Bronchial epithelial cell (primary cell): Measurements from ENCODE around the gene SPCS3. TPM values are rescaled to one million over a fixed set of nuclear protein-coding genes. Genes with fewer than 3 reads are reported as not detected.

Experiments used
- DNase-seq: peaks from one replicate; pipeline ENCODE4 v3.0.0-alpha.2; 2010; ENCODE audit warnings: low read depth
- FAIRE-seq: peaks from 2 replicates; lab custom pipeline; 2011; peaks lifted over from hg19 to GRCh38; lab: Jason Lieb, UNC
- H3K27me3 ChIP-seq: 2 replicates; pipeline ENCODE4 v1.5.1; 2011; ENCODE audit warnings: low read length; ENCODE audit not compliant: control insufficient read depth, insufficient read depth
- H3K36me3 ChIP-seq: 2 replicates; pipeline ENCODE4 v1.5.1; 2011; ENCODE audit warnings: low read length; ENCODE audit not compliant: control insufficient read depth, insufficient read depth
- H3K4me3 ChIP-seq: 2 replicates; pipeline ENCODE4 v1.5.1; 2011; ENCODE audit warnings: mild to moderate bottlenecking, low read depth, low read length, control low read depth
- CTCF ChIP-seq: IDR thresholded peaks from 2 replicates; pipeline ENCODE4 v1.5.1; 2011; ENCODE audit warnings: mild to moderate bottlenecking, moderate library complexity, low read length, control low read depth, inconsistent platforms; ENCODE audit not compliant: insufficient read depth, severe bottlenecking
- total RNA-seq: library from RNA; depleted of rRNA; stranded (reverse); fragments of >200 nt; gene quantifications from 2 replicates; pipeline ENCODE4 v1.2.1, GENCODE V29; 2014

The SPCS3 gene
- total RNA-seq, 1 donor from 2014 or later = 143 TPM

- FAIRE-seq (no peak), DNase-seq (no peak)
- peaks cover 2% of the 10 kb centered on the region for H3K36me3 ChIP-seq
- no peak overlapping the region for H3K4me3 ChIP-seq
- H3K27me3 ChIP-seq = no peaks in the 10 kb centered on the region
- no peak for TF ChIP-seq CTCF
Measured at GRCh38 chr4:176333076-176333475, 13.3 kb downstream of the SPCS3 start.

GRCh38 chr4:176334066-176334465, 14.3 kb downstream of the SPCS3 start:
- FAIRE-seq (no peak), DNase-seq (no peak)
- no peak overlapping the region for H3K4me3 ChIP-seq
- no peaks in the 10 kb centered on the region for H3K27me3 ChIP-seq
- TF ChIP-seq CTCF = no peak
- H3K36me3 ChIP-seq = peaks cover 2% of the 10 kb centered on the region

GRCh38 chr4:176335421-176335820, 15.7 kb downstream of the SPCS3 start:
- H3K4me3 ChIP-seq = no peak overlapping the region
- no peaks in the 10 kb centered on the region for H3K27me3 ChIP-seq
- DNase-seq (peak; percentile 54), FAIRE-seq (no peak)
- no peaks in the 10 kb centered on the region for H3K36me3 ChIP-seq
- TF ChIP-seq CTCF = no peak

GRCh38 chr4:176339936-176340761, 20.4 kb downstream of the SPCS3 start:
- Histone ChIP-seq H3K4me3 (no peak overlapping the region), H3K36me3 (no peaks in the 10 kb centered on the region), H3K27me3 (no peaks in the 10 kb centered on the region)
- no peak for TF ChIP-seq CTCF
- FAIRE-seq (no peak), DNase-seq (peak; percentile 7)

- Histone ChIP-seq H3K36me3 (no peaks in the 10 kb centered on the region), H3K27me3 (no peaks in the 10 kb centered on the region), H3K4me3 (no peak overlapping the region)
- FAIRE-seq (no peak), DNase-seq (peak; percentile 40)
- TF ChIP-seq CTCF = peak; percentile 52
Measured at GRCh38 chr4:176340871-176341685, 21.3 kb downstream of the SPCS3 start.
